Activated T-cell treated with anti-CD3 and anti-CD28 coated beads, Interleukin-2, amount 50 U/mL, for 24 hours (primary cell): ENCODE data around the gene KCNMB4.

Experiments
- DNase-seq: peaks from one replicate; pipeline ENCODE4 v3.0.0-alpha.2; 2020
- H3K27ac Mint-ChIP-seq: 2 replicates; pipeline ENCODE4 v1.8.0; 2020; ENCODE audit warnings: mild to moderate bottlenecking, mixed read lengths
- H3K27me3 Mint-ChIP-seq: 2 replicates; pipeline ENCODE4 v1.8.0; 2020; ENCODE audit warnings: mixed read lengths
- H3K36me3 Mint-ChIP-seq: 2 replicates; pipeline ENCODE4 v1.8.0; 2020; ENCODE audit warnings: low read depth, mixed read lengths
- H3K4me1 Mint-ChIP-seq: 2 replicates; pipeline ENCODE4 v1.8.0; 2020; ENCODE audit warnings: low read depth, mixed read lengths
- H3K4me3 Mint-ChIP-seq: 2 replicates; pipeline ENCODE4 v1.8.0; 2020; ENCODE audit warnings: mild to moderate bottlenecking, moderate library complexity, mixed read lengths
- H3K9me3 Mint-ChIP-seq: 2 replicates; pipeline ENCODE4 v1.8.0; 2020; ENCODE audit warnings: mixed read lengths

Gene KCNMB4

GRCh38 chr12:70398002-70398401, 31.9 kb downstream of the KCNMB4 start:
- no peaks in the 10 kb centered on the region for H3K9me3 Mint-ChIP-seq
- DNase-seq = no peak
- no peak overlapping the region for H3K27ac Mint-ChIP-seq
- no peaks in the 10 kb centered on the region for H3K27me3 Mint-ChIP-seq
- no peaks in the 10 kb centered on the region for H3K4me1 Mint-ChIP-seq
- peaks cover 24% of the 10 kb centered on the region for H3K36me3 Mint-ChIP-seq
- H3K4me3 Mint-ChIP-seq = no peak overlapping the region

DNA sequence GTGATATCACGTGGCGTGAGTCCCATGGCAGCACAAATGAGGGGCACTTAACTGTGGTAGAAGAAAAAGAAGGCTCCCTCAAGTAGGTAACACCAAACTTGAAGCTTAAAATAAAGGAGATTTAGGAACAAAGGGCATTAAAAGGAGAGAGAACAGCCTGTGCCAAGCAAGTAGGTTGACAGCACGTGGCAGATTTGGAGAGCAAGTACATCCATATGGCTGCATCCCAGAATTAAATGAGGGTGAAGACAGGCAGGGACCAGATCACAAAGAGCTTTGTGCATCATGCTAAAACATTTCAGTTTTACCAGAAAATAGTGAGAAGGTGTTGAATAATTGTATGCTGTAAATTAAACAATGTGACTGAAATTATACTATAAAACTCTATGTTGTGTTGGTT, 32.8 kb downstream of the KCNMB4 start:
- Mint-ChIP-seq H3K4me1 (no peaks in the 10 kb centered on the region), H3K27me3 (no peaks in the 10 kb centered on the region), H3K9me3 (no peaks in the 10 kb centered on the region), H3K4me3 (no peak overlapping the region), H3K36me3 (peaks cover 24% of the 10 kb centered on the region), H3K27ac (no peak overlapping the region)
- no peak for DNase-seq

GRCh38 chr12:70399311-70399710, 33.2 kb downstream of the KCNMB4 start:
- Mint-ChIP-seq H3K27me3 (no peaks in the 10 kb centered on the region), H3K27ac (no peak overlapping the region), H3K4me1 (no peaks in the 10 kb centered on the region), H3K9me3 (no peaks in the 10 kb centered on the region), H3K36me3 (peaks cover 24% of the 10 kb centered on the region), H3K4me3 (no peak overlapping the region)
- DNase-seq = no peak

- no peak for DNase-seq
- H3K4me1 Mint-ChIP-seq = no peaks in the 10 kb centered on the region
- no peak overlapping the region for H3K27ac Mint-ChIP-seq
- no peaks in the 10 kb centered on the region for H3K9me3 Mint-ChIP-seq
- H3K4me3 Mint-ChIP-seq = no peak overlapping the region
- peaks cover 24% of the 10 kb centered on the region for H3K36me3 Mint-ChIP-seq
- H3K27me3 Mint-ChIP-seq = no peaks in the 10 kb centered on the region
Observed at GRCh38 chr12:70400124-70400523, 34.0 kb downstream of the KCNMB4 start.

DNA sequence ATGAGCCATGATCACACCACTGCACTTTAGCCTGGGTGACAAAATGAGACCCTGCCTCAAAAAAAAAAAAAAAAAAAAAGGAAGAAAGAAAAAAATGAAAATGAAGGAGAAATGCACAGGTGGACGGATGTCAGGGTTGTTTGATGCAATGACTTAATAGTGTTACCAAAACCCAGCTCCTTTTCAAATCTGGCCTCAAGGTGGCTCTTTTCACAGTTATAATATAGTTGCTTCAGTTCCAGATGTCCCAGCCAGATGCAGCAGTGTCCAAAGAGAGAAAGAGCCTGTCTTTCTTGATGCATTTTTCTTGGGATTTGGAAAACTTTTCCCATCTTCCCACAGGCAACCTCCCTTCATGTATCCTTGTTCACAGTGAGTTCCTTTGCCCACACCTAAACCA, 36.5 kb downstream of the KCNMB4 start:
- Mint-ChIP-seq H3K4me1 (no peaks in the 10 kb centered on the region), H3K4me3 (no peak overlapping the region), H3K36me3 (peaks cover 24% of the 10 kb centered on the region), H3K9me3 (no peaks in the 10 kb centered on the region), H3K27ac (no peak overlapping the region), H3K27me3 (no peaks in the 10 kb centered on the region)
- DNase-seq = no peak

- H3K4me1 Mint-ChIP-seq = no peaks in the 10 kb centered on the region
- no peak overlapping the region for H3K27ac Mint-ChIP-seq
- DNase-seq = no peak
- peaks cover 24% of the 10 kb centered on the region for H3K36me3 Mint-ChIP-seq
- no peaks in the 10 kb centered on the region for H3K9me3 Mint-ChIP-seq
- no peak overlapping the region for H3K4me3 Mint-ChIP-seq
- H3K27me3 Mint-ChIP-seq = no peaks in the 10 kb centered on the region
Observed at GRCh38 chr12:70403826-70404225, 37.7 kb downstream of the KCNMB4 start.

- Mint-ChIP-seq H3K9me3 (no peaks in the 10 kb centered on the region), H3K27ac (no peak overlapping the region), H3K27me3 (no peaks in the 10 kb centered on the region), H3K4me3 (no peak overlapping the region), H3K36me3 (no peaks in the 10 kb centered on the region), H3K4me1 (no peaks in the 10 kb centered on the region)
- no peak for DNase-seq
Observed at GRCh38 chr12:70408004-70408790, 42.1 kb downstream of the KCNMB4 start.

- no peak overlapping the region for H3K4me3 Mint-ChIP-seq
Observed at GRCh38 chr12:70415987-70416386, 49.9 kb downstream of the KCNMB4 start.

GRCh38 chr12:70417121-70417520, 51.0 kb downstream of the KCNMB4 start:
- no peak for DNase-seq
- Mint-ChIP-seq H3K4me3 (no peak overlapping the region), H3K27me3 (no peaks in the 10 kb centered on the region), H3K27ac (no peak overlapping the region), H3K9me3 (no peaks in the 10 kb centered on the region), H3K36me3 (no peaks in the 10 kb centered on the region), H3K4me1 (peaks cover 10% of the 10 kb centered on the region)

More at GRCh38 chr12:70415987-70416386, 49.9 kb downstream of the KCNMB4 start:
- Mint-ChIP-seq H3K36me3 (no peaks in the 10 kb centered on the region), H3K27ac (no peak overlapping the region), H3K27me3 (no peaks in the 10 kb centered on the region), H3K4me1 (peaks cover 10% of the 10 kb centered on the region), H3K9me3 (no peaks in the 10 kb centered on the region)
- no peak for DNase-seq

GRCh38 chr12:70418101-70418500, 52.0 kb downstream of the KCNMB4 start:
- Mint-ChIP-seq H3K36me3 (no peaks in the 10 kb centered on the region), H3K27me3 (no peaks in the 10 kb centered on the region), H3K4me1 (peaks cover 10% of the 10 kb centered on the region), H3K27ac (no peak overlapping the region), H3K9me3 (no peaks in the 10 kb centered on the region), H3K4me3 (no peak overlapping the region)
- DNase-seq = no peak

DNA sequence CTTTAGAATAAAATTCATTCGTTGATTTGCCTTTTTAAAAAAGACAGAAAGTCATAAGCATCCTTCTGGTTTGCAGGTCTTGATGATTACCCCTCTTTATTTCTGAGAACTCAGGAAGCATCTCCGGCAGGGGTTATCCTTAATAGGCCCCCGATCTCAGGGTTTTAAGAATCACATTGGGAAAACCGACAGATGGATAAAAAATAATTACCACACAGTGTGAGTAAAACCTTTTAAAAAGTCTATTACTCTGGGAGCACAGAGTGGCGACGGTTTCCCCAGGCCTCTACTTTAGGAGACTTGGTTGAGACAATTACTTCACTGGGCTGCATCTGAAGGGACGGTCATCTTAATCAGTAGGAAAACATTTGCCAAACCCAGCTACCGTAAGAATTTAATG, 56.5 kb downstream of the KCNMB4 start:
- Mint-ChIP-seq H3K36me3 (no peaks in the 10 kb centered on the region), H3K27ac (no peak overlapping the region), H3K27me3 (no peaks in the 10 kb centered on the region), H3K4me1 (peaks cover 3% of the 10 kb centered on the region), H3K4me3 (no peak overlapping the region), H3K9me3 (no peaks in the 10 kb centered on the region)
- DNase-seq = no peak

- Mint-ChIP-seq H3K36me3 (no peaks in the 10 kb centered on the region), H3K27me3 (no peaks in the 10 kb centered on the region), H3K4me3 (no peak overlapping the region), H3K4me1 (no peaks in the 10 kb centered on the region), H3K27ac (no peak overlapping the region), H3K9me3 (no peaks in the 10 kb centered on the region)
- DNase-seq = no peak
Observed at GRCh38 chr12:70426620-70427019, 60.5 kb downstream of the KCNMB4 start.

- Mint-ChIP-seq H3K27me3 (no peaks in the 10 kb centered on the region), H3K9me3 (no peaks in the 10 kb centered on the region), H3K27ac (no peak overlapping the region), H3K36me3 (no peaks in the 10 kb centered on the region), H3K4me1 (no peaks in the 10 kb centered on the region), H3K4me3 (no peak overlapping the region)
- no peak for DNase-seq
Observed at GRCh38 chr12:70427611-70428010, 61.5 kb downstream of the KCNMB4 start.

- no peaks in the 10 kb centered on the region for H3K27me3 Mint-ChIP-seq
- H3K27ac Mint-ChIP-seq = no peak overlapping the region
- no peak overlapping the region for H3K4me3 Mint-ChIP-seq
- no peak for DNase-seq
- H3K9me3 Mint-ChIP-seq = peaks cover 4% of the 10 kb centered on the region
- no peaks in the 10 kb centered on the region for H3K4me1 Mint-ChIP-seq
- no peaks in the 10 kb centered on the region for H3K36me3 Mint-ChIP-seq
Observed at GRCh38 chr12:70430400-70430799, 64.3 kb downstream of the KCNMB4 start.

GRCh38 chr12:70436836-70437235, 70.7 kb downstream of the KCNMB4 start:
- DNase-seq = no peak
- H3K9me3 Mint-ChIP-seq = peaks cover 4% of the 10 kb centered on the region
- H3K36me3 Mint-ChIP-seq = no peaks in the 10 kb centered on the region

More at GRCh38 chr12:70436836-70437235, 70.7 kb downstream of the KCNMB4 start:
- no peak overlapping the region for H3K4me3 Mint-ChIP-seq
- peaks cover 4% of the 10 kb centered on the region for H3K27me3 Mint-ChIP-seq
- no peak overlapping the region for H3K27ac Mint-ChIP-seq
- H3K4me1 Mint-ChIP-seq = no peaks in the 10 kb centered on the region
